ENCODE results near the gene IRX5. TPM values are rescaled to one million over a fixed set of nuclear protein-coding genes. Genes with fewer than 3 reads are reported as not detected.

IRX5 gene
- total RNA-seq, 2 donors from 2014 or later = not detected

GRCh38 chr16:54976651-54977200 is 46.1 kb downstream of the IRX5 start:
- H3K4me3 Mint-ChIP-seq = no peak overlapping the region
- H3K4me1 Mint-ChIP-seq (ENCODE audit: low read depth in 2 of 2) = no peaks in the 10 kb centered on the region
- no peak overlapping the region for H3K27ac Mint-ChIP-seq
- H3K9me3 Mint-ChIP-seq = no peaks in the 10 kb centered on the region
- peaks cover 9 to 26% of the 10 kb centered on the region in 2 donors for H3K27me3 Mint-ChIP-seq
- no peaks in the 10 kb centered on the region for H3K36me3 Mint-ChIP-seq
- DNase-seq (ENCODE audit: low spot score) (no peak), ATAC-seq (peak; percentile 5 to 23)

- H3K4me1 Mint-ChIP-seq (ENCODE audit: low read depth in 2 of 2) = no peaks in the 10 kb centered on the region
- no peaks in the 10 kb centered on the region for H3K9me3 Mint-ChIP-seq
- ATAC-seq = peak in 1 of 2 donors; percentile 11
- H3K4me3 Mint-ChIP-seq = no peak overlapping the region
- no peak overlapping the region for H3K27ac Mint-ChIP-seq
- H3K27me3 Mint-ChIP-seq = peaks cover 9 to 21% of the 10 kb centered on the region in 2 donors
- no peaks in the 10 kb centered on the region for H3K36me3 Mint-ChIP-seq
- DNase-seq (ENCODE audit: low spot score) = no peak
Measured at GRCh38 chr16:54977211-54977610, 46.5 kb downstream of the IRX5 start.

- peaks cover 3 to 7% of the 10 kb centered on the region in 2 donors for H3K27me3 Mint-ChIP-seq
- no peak overlapping the region for H3K27ac Mint-ChIP-seq
- H3K36me3 Mint-ChIP-seq = no peaks in the 10 kb centered on the region
- ATAC-seq (peak in 1 of 2 donors; percentile 2), DNase-seq (ENCODE audit: low spot score) (no peak)
- H3K4me3 Mint-ChIP-seq = no peak overlapping the region
- no peaks in the 10 kb centered on the region for H3K4me1 Mint-ChIP-seq (ENCODE audit: low read depth in 2 of 2)
- no peaks in the 10 kb centered on the region for H3K9me3 Mint-ChIP-seq
Measured at GRCh38 chr16:54980821-54981220, 50.2 kb downstream of the IRX5 start.

Data from natural killer cell treated with Interleukin-12 subunit alpha and Interleukin-12 subunit beta and Interleukin-15 and Interleukin-18, amount 100 ng/mL, for 72 hours (primary cell).